Vagina (tissue), 2 donors: ENCODE data around the gene ZNF337. TPM values are rescaled to one million over a fixed set of nuclear protein-coding genes. Genes with fewer than 3 reads are reported as not detected.
"Not testable (repeated sequence)": the region's sequence is repeated elsewhere in the genome, so short reads cannot be mapped to it uniquely, and the experiment has no call there.

Experiments used
- DNase-seq, 2 donors: peaks; one replicate each; pipeline ENCODE4 v3.0.0-alpha.2; 2017; ENCODE audit errors: extremely low spot score in 2 of 2
- H3K27ac ChIP-seq: fragments of 200-600 bp; sonication (generic); one replicate; pipeline ENCODE4 v1.5.1; 2019
- H3K27me3 ChIP-seq: fragments of 200-600 bp; sonication (generic); one replicate; pipeline ENCODE4 v1.5.1; 2019
- H3K36me3 ChIP-seq, 2 donors: fragments of 200-600 bp; sonication (generic); one replicate each; pipeline ENCODE4 v1.5.1; 2017 to 2019
- H3K4me1 ChIP-seq: fragments of 200-600 bp; sonication (generic); one replicate; pipeline ENCODE4 v1.5.1; 2019
- H3K4me3 ChIP-seq, 2 donors: fragments of 200-600 bp; sonication (generic); 1 replicate in 1 of 2; 2 replicates in 1 of 2; pipeline ENCODE4 v1.5.1; 2016 to 2019
- H3K9me3 ChIP-seq: fragments of 200-600 bp; sonication (generic); one replicate; pipeline ENCODE4 v1.5.1; 2019
- CTCF ChIP-seq, 3 experiments: fragments of 450-650 bp in 2 of 3; fragments of 200-600 bp in 1 of 3; sonication (generic) in 1 of 3; IDR thresholded peaks; one replicate each; pipeline ENCODE4 v1.5.1; 2017 to 2019; ENCODE audit warnings: antibody characterized with exemption in 3 of 3, mild to moderate bottlenecking in 2 of 3, moderate library complexity in 2 of 3
- POLR2A ChIP-seq, 2 donors: fragments of 450-650 bp; IDR thresholded peaks; one replicate each; pipeline ENCODE4 v1.6.1; 2017; ENCODE audit warnings: antibody characterized with exemption in 2 of 2, mild to moderate bottlenecking in 2 of 2, moderate library complexity in 2 of 2
- POLR2AphosphoS5 ChIP-seq, 2 donors: sonication (generic); formaldehyde crosslinking; IDR thresholded peaks; one replicate each; pipeline ENCODE4 v1.9.0; 2017; ENCODE audit warnings: antibody characterized with exemption in 2 of 2, mild to moderate bottlenecking in 2 of 2, low read depth in 1 of 2; ENCODE audit not compliant: insufficient read depth in 1 of 2
- intact Hi-C: fragments of 100-400 bp; cut with DNase I; formaldehyde crosslinking; loops from one replicate; pipeline ENCODE4 v1.15.1; 2023
- total RNA-seq: library from RNA; depleted of rRNA; stranded (reverse); fragments of >200 nt; gene quantifications from one replicate; pipeline ENCODE4 v1.2.3, GENCODE V29; 2016

Gene ZNF337
- total RNA-seq, 1 donor from 2014 or later = 20.1 TPM

GRCh38 chr20:25668446-25668845 is 28.2 kb downstream of the ZNF337 start:
- Histone ChIP-seq H3K9me3 (no peaks in the 10 kb centered on the region), H3K4me3 (no peak overlapping the region), H3K36me3 (no peaks in the 10 kb centered on the region), H3K4me1 (no peaks in the 10 kb centered on the region), H3K27me3 (no peaks in the 10 kb centered on the region), H3K27ac (no peak overlapping the region)
- TF ChIP-seq POLR2AphosphoS5 (IDR thresholded peaks at IDR 0.05; ENCODE audit: insufficient read depth in 1 of 2, low read depth in 1 of 2) (no peak), CTCF (IDR thresholded peaks at IDR 0.05) (no peak), POLR2A (IDR thresholded peaks at IDR 0.05) (no peak)
- intact Hi-C loops = no loop called here
- no peak for DNase-seq

- TF ChIP-seq POLR2AphosphoS5 (IDR thresholded peaks at IDR 0.05; ENCODE audit: insufficient read depth in 1 of 2, low read depth in 1 of 2) = peak in 1 of 2 donors; percentile 37
- TF ChIP-seq CTCF (IDR thresholded peaks at IDR 0.05) = no peak
- Histone ChIP-seq H3K9me3 (no peaks in the 10 kb centered on the region), H3K4me1 (no peaks in the 10 kb centered on the region), H3K4me3 (no peak overlapping the region), H3K27ac (no peak overlapping the region), H3K27me3 (no peaks in the 10 kb centered on the region), H3K36me3 (no peaks in the 10 kb centered on the region)
- intact Hi-C loops = no loop called here
- DNase-seq = no peak
These were observed 36.7 kb downstream of the ZNF337 start for GRCh38 chr20:25659999-25660398.

DNA sequence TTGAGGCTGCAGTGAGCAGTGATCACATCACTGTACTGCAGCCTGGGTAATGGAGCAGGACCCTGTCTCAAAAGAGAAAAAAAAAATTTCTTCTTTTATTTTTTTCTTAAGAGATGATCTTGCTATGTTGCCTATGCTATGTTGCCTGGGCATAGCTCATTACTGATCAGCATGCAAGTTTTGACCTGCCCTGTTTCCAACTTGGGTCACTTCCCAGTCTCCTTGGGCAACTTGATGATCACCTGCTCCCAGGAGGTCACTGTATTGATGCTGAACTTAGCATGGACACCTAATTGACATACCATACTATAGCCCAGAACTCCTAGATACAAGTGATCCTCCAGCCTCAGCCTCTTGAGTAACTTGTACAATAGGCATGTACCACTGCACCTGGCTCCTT is 42.2 kb downstream of the ZNF337 start:
- H3K4me3 ChIP-seq = no peak overlapping the region

DNA sequence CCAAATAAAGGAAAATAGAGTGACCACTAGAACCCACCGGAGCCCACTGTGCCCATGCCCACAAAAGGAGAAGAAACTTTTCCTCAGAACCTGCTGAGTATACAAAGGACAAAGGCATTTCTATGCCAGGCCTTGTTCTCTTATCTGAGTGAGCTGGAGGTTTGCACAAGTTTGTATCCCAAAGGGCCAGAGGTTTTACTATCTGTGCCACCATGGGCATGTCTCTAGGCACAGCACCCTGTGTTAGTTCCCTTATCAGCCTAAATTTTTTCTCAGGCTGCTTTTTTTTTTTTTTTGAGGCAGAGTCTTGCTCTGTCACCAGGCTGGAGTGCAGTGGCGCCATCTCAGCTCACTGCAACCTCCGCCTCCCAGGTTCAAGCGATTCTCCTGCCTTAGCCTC is 43.8 kb downstream of the ZNF337 start:
- not testable (repeated sequence) for H3K4me1 ChIP-seq, H3K9me3 ChIP-seq, DNase-seq

More for the DNA sequence above, 42.2 kb downstream of the ZNF337 start:
- TF ChIP-seq POLR2A (IDR thresholded peaks at IDR 0.05) (no peak), CTCF (IDR thresholded peaks at IDR 0.05) (no peak), POLR2AphosphoS5 (IDR thresholded peaks at IDR 0.05; ENCODE audit: insufficient read depth in 1 of 2, low read depth in 1 of 2) (no peak)
- Histone ChIP-seq H3K27me3 (no peaks in the 10 kb centered on the region), H3K36me3 (no peaks in the 10 kb centered on the region), H3K4me1 (no peaks in the 10 kb centered on the region), H3K9me3 (no peaks in the 10 kb centered on the region), H3K27ac (no peak overlapping the region)
- intact Hi-C loops = no loop called here
- DNase-seq = no peak

GRCh38 chr20:25644814-25645213 is 51.8 kb downstream of the ZNF337 start:
- H3K4me1 ChIP-seq = no peaks in the 10 kb centered on the region
- no peaks in the 10 kb centered on the region for H3K27me3 ChIP-seq
- no peak overlapping the region for H3K27ac ChIP-seq
- H3K9me3 ChIP-seq = no peaks in the 10 kb centered on the region
- DNase-seq = no peak
- intact Hi-C loops = no loop called here
- no peak overlapping the region for H3K4me3 ChIP-seq
- TF ChIP-seq POLR2AphosphoS5 (IDR thresholded peaks at IDR 0.05; ENCODE audit: insufficient read depth in 1 of 2, low read depth in 1 of 2) (no peak), POLR2A (IDR thresholded peaks at IDR 0.05) (no peak), CTCF (IDR thresholded peaks at IDR 0.05) (no peak)
- peaks cover 0 to 8% of the 10 kb centered on the region in 2 donors for H3K36me3 ChIP-seq

More for the DNA sequence above, 43.8 kb downstream of the ZNF337 start:
- H3K36me3 ChIP-seq, H3K27ac ChIP-seq, H3K4me3 ChIP-seq, H3K27me3 ChIP-seq, intact Hi-C loops: not testable (repeated sequence)

- Histone ChIP-seq H3K27me3 (no peaks in the 10 kb centered on the region), H3K36me3 (peaks cover 0 to 8% of the 10 kb centered on the region in 2 donors), H3K9me3 (no peaks in the 10 kb centered on the region), H3K4me1 (no peaks in the 10 kb centered on the region), H3K4me3 (no peak overlapping the region), H3K27ac (no peak overlapping the region)
- DNase-seq = no peak
- TF ChIP-seq POLR2A (IDR thresholded peaks at IDR 0.05) (no peak), POLR2AphosphoS5 (IDR thresholded peaks at IDR 0.05; ENCODE audit: insufficient read depth in 1 of 2, low read depth in 1 of 2) (no peak), CTCF (IDR thresholded peaks at IDR 0.05) (no peak)
- intact Hi-C loops = no loop called here
These were observed 52.9 kb downstream of the ZNF337 start for GRCh38 chr20:25643716-25644115.
